Coronary artery (tissue), 2 donors: ENCODE results near the gene GCNT2.

Experiments
- DNase-seq: peaks from one replicate; pipeline ENCODE4 v3.0.0-alpha.2; 2017; ENCODE audit warnings: low spot score
- H3K27ac ChIP-seq, 2 donors: fragments of 200-600 bp; sonication (generic); one replicate each; pipeline ENCODE4 v1.5.1; 2016 to 2019
- H3K4me3 ChIP-seq: fragments of 200-600 bp; sonication (generic); 2 replicates; pipeline ENCODE4 v1.5.1; 2016; ENCODE audit warnings: mild to moderate bottlenecking, moderate library complexity
- CTCF ChIP-seq: fragments of 200-600 bp; sonication (generic); IDR thresholded peaks from one replicate; pipeline ENCODE4 v1.5.1; 2019; ENCODE audit warnings: antibody characterized with exemption

Gene GCNT2

DNA sequence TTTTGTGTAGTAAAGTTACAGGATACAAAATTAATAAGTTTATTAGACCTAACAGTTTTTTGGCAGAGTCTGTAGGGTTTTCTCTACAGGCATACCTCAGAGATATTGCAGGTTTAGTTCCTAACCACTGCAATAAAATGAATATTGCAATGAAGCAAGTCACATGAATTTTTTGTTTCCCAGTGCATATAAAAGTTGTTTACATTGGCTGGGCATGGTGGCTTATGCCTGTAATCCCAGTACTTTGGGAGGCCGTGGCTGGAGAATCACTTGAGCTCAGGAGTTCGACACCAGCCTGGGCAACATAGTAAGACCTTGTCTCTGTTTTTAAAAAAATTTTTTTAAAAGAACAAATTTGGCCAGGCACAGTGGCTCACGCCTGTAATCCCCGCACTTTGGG lies 157.3 kb downstream of the GCNT2 start:
- H3K4me3 ChIP-seq = no peak overlapping the region
- H3K27ac ChIP-seq = no peak overlapping the region
- DNase-seq = no peak
- no peak for TF ChIP-seq CTCF
